BLaER1 (cell line): ENCODE results near the gene TSEN2.

ENCODE experiments used
- H3K27ac ChIP-seq: shearing (Covaris generic); formaldehyde crosslinking; 2 replicates; pipeline ENCODE4 v1.8.1; 2022
- H3K27me3 ChIP-seq: shearing (Covaris generic); formaldehyde crosslinking; 2 replicates; pipeline ENCODE4 v1.8.1; 2022
- H3K36me3 ChIP-seq: shearing (Covaris generic); formaldehyde crosslinking; 2 replicates; pipeline ENCODE4 v1.8.1; 2022
- H3K4me1 ChIP-seq: shearing (Covaris generic); formaldehyde crosslinking; 2 replicates; pipeline ENCODE4 v1.8.1; 2022
- H3K4me2 ChIP-seq: shearing (Covaris generic); formaldehyde crosslinking; 2 replicates; pipeline ENCODE4 v1.8.1; 2022
- H3K4me3 ChIP-seq: shearing (Covaris generic); formaldehyde crosslinking; 2 replicates; pipeline ENCODE4 v1.8.1; 2022
- H3K9ac ChIP-seq: shearing (Covaris generic); formaldehyde crosslinking; 2 replicates; pipeline ENCODE4 v1.8.1; 2022
- H3K9me3 ChIP-seq: shearing (Covaris generic); formaldehyde crosslinking; 2 replicates; pipeline ENCODE4 v1.8.1; 2022
- H4K20me1 ChIP-seq: shearing (Covaris generic); formaldehyde crosslinking; 2 replicates; pipeline ENCODE4 v1.8.1; 2022
- Cebpa-rat ChIP-seq: shearing (Covaris generic); IDR thresholded peaks from 2 replicates; pipeline ENCODE4 v1.8.1; 2022

The TSEN2 gene

DNA sequence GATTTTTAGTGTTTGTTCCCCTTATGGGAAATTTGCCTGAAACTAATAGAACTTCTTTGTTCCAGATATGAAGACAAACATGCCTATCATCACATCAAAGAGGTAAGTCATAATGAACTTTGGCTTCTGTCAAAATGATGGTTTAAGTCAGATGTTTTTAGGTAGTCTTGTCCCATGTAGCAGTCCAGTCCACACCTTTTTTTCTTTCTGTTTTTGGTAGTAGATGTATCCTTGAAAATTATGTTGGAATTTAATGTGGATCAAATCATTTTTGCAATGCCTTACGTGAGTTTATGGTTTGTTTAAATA is 12.1 kb downstream of the TSEN2 start:
- H3K9ac ChIP-seq = no peak overlapping the region
- no peaks in the 10 kb centered on the region for H3K4me1 ChIP-seq
- H3K27ac ChIP-seq = no peak overlapping the region
- no peak for TF ChIP-seq Cebpa-rat
- no peaks in the 10 kb centered on the region for H3K9me3 ChIP-seq
- no peak overlapping the region for H3K4me3 ChIP-seq
- no peak overlapping the region for H3K4me2 ChIP-seq
- H3K27me3 ChIP-seq = no peaks in the 10 kb centered on the region
- H3K36me3 ChIP-seq = peaks cover 100% of the 10 kb centered on the region
- H4K20me1 ChIP-seq = peaks cover 58% of the 10 kb centered on the region

DNA sequence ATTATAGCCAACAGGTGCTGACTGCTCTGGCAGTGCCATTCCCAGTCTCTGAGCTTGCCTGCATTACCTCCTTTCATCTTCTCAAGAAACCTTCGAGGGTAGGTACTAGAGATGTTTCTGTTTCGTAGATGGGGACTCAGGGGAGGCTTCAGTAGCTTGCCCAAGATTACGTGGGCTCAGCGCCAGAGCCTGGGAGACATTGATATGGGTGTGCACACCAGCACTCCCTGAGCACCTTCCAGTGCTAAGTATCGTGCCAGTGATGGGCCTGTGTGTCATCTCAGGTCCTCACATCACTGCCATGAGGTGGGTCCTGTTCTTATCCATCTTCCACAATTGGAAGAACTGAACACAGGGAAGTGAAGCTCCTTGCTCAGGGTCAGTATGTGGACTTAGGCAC is 15.2 kb downstream of the TSEN2 start:
- Histone ChIP-seq H4K20me1 (peaks cover 49% of the 10 kb centered on the region), H3K4me1 (no peaks in the 10 kb centered on the region), H3K36me3 (peaks cover 98% of the 10 kb centered on the region), H3K4me2 (no peak overlapping the region), H3K9me3 (no peaks in the 10 kb centered on the region), H3K4me3 (no peak overlapping the region), H3K9ac (no peak overlapping the region), H3K27me3 (no peaks in the 10 kb centered on the region), H3K27ac (no peak overlapping the region)
- no peak for TF ChIP-seq Cebpa-rat

DNA sequence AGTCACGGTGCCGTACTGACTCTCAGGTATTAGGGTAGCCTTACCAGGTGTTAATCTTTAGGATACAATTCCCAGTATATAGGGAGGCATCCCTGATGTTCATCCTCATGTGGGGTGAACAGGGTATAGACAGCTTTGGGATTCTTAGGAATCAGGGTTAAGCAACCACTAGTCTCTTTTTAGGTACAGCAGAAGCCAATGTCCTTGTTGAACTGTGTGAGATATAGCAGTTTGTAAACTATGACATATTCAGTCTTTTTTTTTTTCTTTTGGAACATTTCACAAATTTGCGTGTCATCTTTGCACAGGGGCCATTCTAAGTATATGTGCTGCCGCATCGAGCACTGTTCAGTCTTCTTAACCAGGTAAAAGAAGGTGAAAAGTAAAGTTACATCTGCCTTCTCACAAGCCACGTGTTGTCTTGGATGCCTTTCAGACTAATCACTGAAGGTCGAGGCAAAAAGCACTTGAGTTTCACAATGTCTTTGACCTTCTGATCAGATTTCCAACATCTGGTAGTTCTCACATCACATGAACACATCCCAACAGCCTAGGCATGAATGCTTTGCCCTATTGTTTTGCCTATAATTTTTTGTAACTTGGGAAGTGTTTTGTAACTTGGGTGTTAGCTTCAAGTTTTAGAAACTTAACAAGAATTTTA is 17.2 kb downstream of the TSEN2 start:
- no peak for TF ChIP-seq Cebpa-rat
- H4K20me1 ChIP-seq = peaks cover 59% of the 10 kb centered on the region
- H3K9ac ChIP-seq = no peak overlapping the region
- no peaks in the 10 kb centered on the region for H3K9me3 ChIP-seq
- H3K27me3 ChIP-seq = no peaks in the 10 kb centered on the region
- H3K4me3 ChIP-seq = no peak overlapping the region
- H3K4me1 ChIP-seq = no peaks in the 10 kb centered on the region
- H3K36me3 ChIP-seq = peaks cover 98% of the 10 kb centered on the region
- no peak overlapping the region for H3K4me2 ChIP-seq
- no peak overlapping the region for H3K27ac ChIP-seq

DNA sequence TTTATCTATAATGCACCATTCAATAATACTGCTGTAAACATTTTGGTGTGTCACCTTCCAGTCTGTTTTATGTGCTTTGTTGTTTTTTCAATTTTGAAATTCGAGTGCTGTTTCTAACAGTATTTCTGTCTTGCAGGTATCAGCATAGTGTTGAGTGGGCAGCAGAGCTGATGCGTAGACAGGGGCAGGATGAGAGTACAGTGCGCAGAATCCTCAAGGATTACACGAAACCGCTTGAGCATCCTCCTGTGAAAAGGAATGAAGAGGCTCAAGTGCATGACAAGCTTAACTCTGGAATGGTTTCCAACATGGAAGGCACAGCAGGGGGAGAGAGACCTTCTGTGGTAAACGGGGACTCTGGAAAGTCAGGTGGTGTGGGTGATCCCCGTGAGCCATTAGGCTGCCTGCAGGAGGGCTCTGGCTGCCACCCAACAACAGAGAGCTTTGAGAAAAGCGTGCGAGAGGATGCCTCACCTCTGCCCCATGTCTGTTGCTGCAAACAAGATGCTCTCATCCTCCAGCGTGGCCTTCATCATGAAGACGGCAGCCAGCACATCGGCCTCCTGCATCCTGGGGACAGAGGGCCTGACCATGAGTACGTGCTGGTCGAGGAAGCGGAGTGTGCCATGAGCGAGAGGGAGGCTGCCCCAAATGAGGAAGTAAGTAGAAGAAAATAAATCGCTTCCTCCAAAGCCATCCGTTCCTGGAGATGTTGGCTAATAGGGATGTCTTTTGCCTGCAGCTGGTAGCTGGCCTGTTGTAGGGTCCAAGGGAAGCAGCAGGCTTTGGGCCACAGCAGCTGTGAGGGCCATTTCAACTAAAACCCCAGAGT is 19.1 kb downstream of the TSEN2 start:
- TF ChIP-seq Cebpa-rat = no peak
- Histone ChIP-seq H3K4me3 (no peak overlapping the region), H3K27me3 (no peaks in the 10 kb centered on the region), H3K27ac (no peak overlapping the region), H3K4me1 (no peaks in the 10 kb centered on the region), H4K20me1 (peaks cover 58% of the 10 kb centered on the region), H3K4me2 (no peak overlapping the region), H3K36me3 (peaks cover 98% of the 10 kb centered on the region), H3K9me3 (no peaks in the 10 kb centered on the region), H3K9ac (no peak overlapping the region)

DNA sequence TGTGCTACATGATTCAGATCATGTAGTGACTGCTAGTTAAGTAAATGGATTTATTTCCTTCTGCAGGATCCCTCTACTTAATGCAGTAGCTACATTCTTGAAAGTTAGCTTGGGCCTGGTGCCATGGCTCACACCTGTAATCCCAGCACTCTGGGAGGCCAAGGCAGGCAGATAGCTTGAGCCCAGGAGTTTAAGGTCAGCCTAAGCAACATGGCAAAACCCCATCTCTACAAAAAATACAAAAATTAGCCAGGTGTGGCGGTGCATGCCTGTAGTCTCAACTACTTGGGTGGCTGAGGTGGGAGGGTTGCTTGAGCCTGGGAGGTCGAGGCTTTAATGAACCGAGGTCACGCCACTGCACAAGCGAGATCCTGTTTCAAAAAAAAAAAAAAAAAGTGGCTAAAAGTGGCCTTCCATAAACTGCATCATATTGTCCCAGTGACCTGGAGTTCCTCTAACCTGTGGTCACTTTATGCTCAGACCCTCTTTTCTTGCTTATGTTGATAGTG is 22.0 kb downstream of the TSEN2 start:
- H3K27me3 ChIP-seq = no peaks in the 10 kb centered on the region
- peaks cover 98% of the 10 kb centered on the region for H3K36me3 ChIP-seq
- H3K4me1 ChIP-seq = no peaks in the 10 kb centered on the region
- H3K4me2 ChIP-seq = no peak overlapping the region
- no peak overlapping the region for H3K27ac ChIP-seq
- no peaks in the 10 kb centered on the region for H3K9me3 ChIP-seq
- TF ChIP-seq Cebpa-rat = no peak
- peaks cover 66% of the 10 kb centered on the region for H4K20me1 ChIP-seq
- no peak overlapping the region for H3K9ac ChIP-seq
- no peak overlapping the region for H3K4me3 ChIP-seq

DNA sequence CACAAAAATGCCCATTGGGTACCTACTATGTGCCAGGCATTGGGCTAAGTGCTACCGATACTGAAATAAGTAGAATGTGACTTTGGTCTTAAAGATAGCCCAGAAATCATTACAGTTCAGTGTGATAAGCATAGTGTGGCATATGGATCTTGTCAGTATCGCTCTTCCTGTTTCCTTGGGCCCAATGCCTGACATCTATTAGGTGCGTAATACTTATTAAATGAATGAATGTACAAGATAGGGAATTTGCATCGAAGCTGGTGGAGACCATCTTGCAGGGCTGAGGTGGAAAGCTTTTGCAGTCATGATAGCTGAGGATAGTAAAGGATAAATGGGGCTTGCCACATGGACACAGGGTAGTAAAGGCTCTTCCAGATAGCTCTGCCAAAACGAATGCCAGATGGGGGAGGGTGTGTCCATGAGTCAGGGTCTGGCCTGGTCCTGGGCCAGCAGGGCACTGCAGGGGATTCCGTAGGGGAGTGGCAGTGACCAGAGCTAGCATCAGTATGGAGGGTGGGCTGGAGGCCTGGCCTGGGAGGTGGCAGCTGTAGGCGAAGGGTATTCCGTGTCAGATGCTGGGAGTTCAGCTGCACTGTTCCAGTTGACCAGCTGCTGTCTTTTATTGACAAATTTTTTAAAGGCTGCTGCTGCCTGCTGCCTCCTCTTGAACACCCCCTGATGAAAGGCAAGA is 23.5 kb downstream of the TSEN2 start:
- Histone ChIP-seq H3K4me3 (no peak overlapping the region), H3K4me2 (no peak overlapping the region), H3K4me1 (no peaks in the 10 kb centered on the region), H3K27ac (no peak overlapping the region), H3K36me3 (peaks cover 90% of the 10 kb centered on the region), H3K9me3 (no peaks in the 10 kb centered on the region), H3K9ac (no peak overlapping the region), H4K20me1 (peaks cover 69% of the 10 kb centered on the region), H3K27me3 (no peaks in the 10 kb centered on the region)
- no peak for TF ChIP-seq Cebpa-rat

DNA sequence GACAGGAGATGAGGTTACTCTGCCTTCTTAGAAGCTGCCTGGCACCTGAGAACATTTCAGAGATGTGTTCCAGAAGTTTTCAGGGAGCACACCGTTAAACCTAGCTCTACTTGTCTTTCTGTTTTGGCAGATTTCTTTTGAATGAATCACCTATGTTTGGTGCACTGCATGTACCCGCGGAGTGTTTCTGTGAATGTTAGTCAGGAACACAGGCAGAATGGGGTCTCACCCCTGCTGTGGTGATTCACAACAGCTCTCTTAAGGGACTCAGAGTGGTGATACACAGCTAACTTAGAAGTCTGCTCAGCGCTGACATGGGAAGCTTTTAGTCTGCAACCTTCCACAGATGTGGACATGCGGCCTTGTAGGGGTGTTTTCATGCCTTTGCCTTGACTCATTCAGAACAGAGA is 24.0 kb downstream of the TSEN2 start:
- H4K20me1 ChIP-seq = peaks cover 69% of the 10 kb centered on the region
- no peaks in the 10 kb centered on the region for H3K9me3 ChIP-seq
- no peak overlapping the region for H3K9ac ChIP-seq
- H3K4me1 ChIP-seq = no peaks in the 10 kb centered on the region
- no peak overlapping the region for H3K4me2 ChIP-seq
- no peak for TF ChIP-seq Cebpa-rat
- no peak overlapping the region for H3K27ac ChIP-seq
- peaks cover 88% of the 10 kb centered on the region for H3K36me3 ChIP-seq
- no peak overlapping the region for H3K4me3 ChIP-seq
- no peaks in the 10 kb centered on the region for H3K27me3 ChIP-seq

DNA sequence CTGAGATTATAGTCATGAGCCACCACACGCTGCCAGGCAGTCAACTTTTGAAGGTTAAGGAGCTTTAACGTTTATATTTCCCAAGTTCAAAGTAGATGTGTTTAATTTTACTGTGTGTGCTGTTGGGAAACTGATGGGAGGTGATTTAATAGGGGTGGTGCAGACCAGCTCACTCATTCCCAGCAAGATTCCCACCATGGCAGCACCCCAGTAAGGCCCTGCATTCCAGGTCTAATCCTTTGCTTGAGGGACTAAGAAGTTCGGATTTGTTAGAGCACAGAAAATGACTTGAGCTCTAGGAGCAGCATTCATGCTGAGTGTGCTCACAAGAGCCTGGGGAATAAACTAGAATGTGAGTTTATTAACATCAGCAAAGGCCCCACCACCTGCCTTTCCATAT is 25.2 kb downstream of the TSEN2 start:
- H3K27me3 ChIP-seq = no peaks in the 10 kb centered on the region
- no peak overlapping the region for H3K4me3 ChIP-seq
- H3K4me2 ChIP-seq = no peak overlapping the region
- H3K4me1 ChIP-seq = no peaks in the 10 kb centered on the region
- no peak for TF ChIP-seq Cebpa-rat
- H3K9ac ChIP-seq = no peak overlapping the region
- H4K20me1 ChIP-seq = peaks cover 75% of the 10 kb centered on the region
- no peak overlapping the region for H3K27ac ChIP-seq
- H3K9me3 ChIP-seq = no peaks in the 10 kb centered on the region
- H3K36me3 ChIP-seq = peaks cover 88% of the 10 kb centered on the region

DNA sequence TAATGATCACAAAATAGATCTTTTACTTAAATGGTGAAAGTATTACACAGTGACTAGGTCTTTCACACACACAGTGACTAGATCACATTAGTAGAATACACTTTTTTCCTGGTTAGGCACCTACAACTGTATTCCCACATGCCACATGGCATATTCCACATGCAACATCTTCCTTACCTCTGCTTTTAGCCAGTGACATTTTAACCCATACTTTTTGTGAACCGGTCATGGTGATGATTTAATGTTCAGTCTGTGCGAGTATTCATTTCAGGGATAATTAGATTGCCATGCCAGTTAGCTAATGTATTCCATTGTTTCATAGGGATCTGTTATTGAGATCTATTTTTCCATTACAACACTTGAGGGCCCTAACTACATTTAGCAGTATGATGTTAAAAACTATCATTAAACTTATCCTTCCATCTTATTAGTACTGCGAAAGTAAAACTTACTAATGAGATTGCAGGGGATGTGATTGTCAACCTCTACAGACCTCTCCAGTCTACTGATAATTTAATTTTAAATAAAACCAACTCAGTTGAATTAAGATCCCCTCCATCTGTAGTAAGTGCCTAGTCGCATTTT is 28.3 kb downstream of the TSEN2 start:
- no peak for TF ChIP-seq Cebpa-rat
- H3K27me3 ChIP-seq = no peaks in the 10 kb centered on the region
- H3K9ac ChIP-seq = no peak overlapping the region
- no peaks in the 10 kb centered on the region for H3K9me3 ChIP-seq
- no peak overlapping the region for H3K27ac ChIP-seq
- peaks cover 56% of the 10 kb centered on the region for H4K20me1 ChIP-seq
- H3K36me3 ChIP-seq = peaks cover 67% of the 10 kb centered on the region
- no peaks in the 10 kb centered on the region for H3K4me1 ChIP-seq
- H3K4me2 ChIP-seq = no peak overlapping the region
- no peak overlapping the region for H3K4me3 ChIP-seq
